ENCODE data around the gene SUFU.
A peak's percentile ranks its signal among the peaks of the same experiment; 100 is the strongest.
"Not testable (repeated sequence)": the region's sequence is repeated elsewhere in the genome, so short reads cannot be mapped to it uniquely, and the experiment has no call there.

Gene SUFU

GRCh38 chr10:102660888-102661657, 157.3 kb downstream of the SUFU start:
- no peak for TF ChIP-seq CTCF (IDR thresholded peaks at IDR 0.05; ENCODE audit: low read depth, low read length)
- in situ Hi-C loops (cut with HindIII; ENCODE audit: low sequenced_read_pairs), result no loop called here
- H3K4me3 ChIP-seq (ENCODE audit: low read depth, low read length), result no peak overlapping the region
- peak; percentile 59 for DNase-seq (ENCODE audit: low read depth, low spot score)

- no peak overlapping the region for H3K4me3 ChIP-seq (ENCODE audit: low read depth, low read length)
These were observed 157.9 kb downstream of the SUFU start for GRCh38 chr10:102661658-102662028.

GRCh38 chr10:102665904-102666509, 162.2 kb downstream of the SUFU start:
- TF ChIP-seq CTCF (IDR thresholded peaks at IDR 0.05; ENCODE audit: low read depth, low read length), result no peak
- DNase-seq (ENCODE audit: low read depth, low spot score), result no peak
- H3K4me3 ChIP-seq (ENCODE audit: low read depth, low read length), result no peak overlapping the region
- in situ Hi-C loops (cut with HindIII; ENCODE audit: low sequenced_read_pairs), result no loop called here

More at GRCh38 chr10:102661658-102662028, 157.9 kb downstream of the SUFU start:
- no peak for DNase-seq (ENCODE audit: low read depth, low spot score)
- no peak for TF ChIP-seq CTCF (IDR thresholded peaks at IDR 0.05; ENCODE audit: low read depth, low read length)
- in situ Hi-C loops (cut with HindIII; ENCODE audit: low sequenced_read_pairs), result no loop called here

GRCh38 chr10:102667411-102667810, 163.6 kb downstream of the SUFU start:
- DNase-seq (ENCODE audit: low read depth, low spot score); H3K4me3 ChIP-seq (ENCODE audit: low read depth, low read length); in situ Hi-C loops (cut with HindIII; ENCODE audit: low sequenced_read_pairs): not testable (repeated sequence)

GRCh38 chr10:102668326-102669107, 164.7 kb downstream of the SUFU start:
- no peak for DNase-seq (ENCODE audit: low read depth, low spot score)
- no peak overlapping the region for H3K4me3 ChIP-seq (ENCODE audit: low read depth, low read length)
- in situ Hi-C loops (cut with HindIII; ENCODE audit: low sequenced_read_pairs), result no loop called here
- no peak for TF ChIP-seq CTCF (IDR thresholded peaks at IDR 0.05; ENCODE audit: low read depth, low read length)

- DNase-seq (ENCODE audit: low read depth, low spot score), result no peak
- in situ Hi-C loops (cut with HindIII; ENCODE audit: low sequenced_read_pairs), result no loop called here
- no peak overlapping the region for H3K4me3 ChIP-seq (ENCODE audit: low read depth, low read length)
- TF ChIP-seq CTCF (IDR thresholded peaks at IDR 0.05; ENCODE audit: low read depth, low read length), result no peak
These were observed 165.7 kb downstream of the SUFU start for GRCh38 chr10:102669206-102670064.

Data from astrocyte of the spinal cord (primary cell).